Brain pericyte (primary cell): ENCODE results near the gene BFAR.
"Not testable (repeated sequence)": the region's sequence is repeated elsewhere in the genome, so short reads cannot be mapped to it uniquely, and the experiment has no call there.

ENCODE experiments used
- DNase-seq: peaks from one replicate; pipeline ENCODE4 v3.0.0-alpha.2; 2012; ENCODE audit warnings: low read depth, low spot score

The BFAR gene

DNA sequence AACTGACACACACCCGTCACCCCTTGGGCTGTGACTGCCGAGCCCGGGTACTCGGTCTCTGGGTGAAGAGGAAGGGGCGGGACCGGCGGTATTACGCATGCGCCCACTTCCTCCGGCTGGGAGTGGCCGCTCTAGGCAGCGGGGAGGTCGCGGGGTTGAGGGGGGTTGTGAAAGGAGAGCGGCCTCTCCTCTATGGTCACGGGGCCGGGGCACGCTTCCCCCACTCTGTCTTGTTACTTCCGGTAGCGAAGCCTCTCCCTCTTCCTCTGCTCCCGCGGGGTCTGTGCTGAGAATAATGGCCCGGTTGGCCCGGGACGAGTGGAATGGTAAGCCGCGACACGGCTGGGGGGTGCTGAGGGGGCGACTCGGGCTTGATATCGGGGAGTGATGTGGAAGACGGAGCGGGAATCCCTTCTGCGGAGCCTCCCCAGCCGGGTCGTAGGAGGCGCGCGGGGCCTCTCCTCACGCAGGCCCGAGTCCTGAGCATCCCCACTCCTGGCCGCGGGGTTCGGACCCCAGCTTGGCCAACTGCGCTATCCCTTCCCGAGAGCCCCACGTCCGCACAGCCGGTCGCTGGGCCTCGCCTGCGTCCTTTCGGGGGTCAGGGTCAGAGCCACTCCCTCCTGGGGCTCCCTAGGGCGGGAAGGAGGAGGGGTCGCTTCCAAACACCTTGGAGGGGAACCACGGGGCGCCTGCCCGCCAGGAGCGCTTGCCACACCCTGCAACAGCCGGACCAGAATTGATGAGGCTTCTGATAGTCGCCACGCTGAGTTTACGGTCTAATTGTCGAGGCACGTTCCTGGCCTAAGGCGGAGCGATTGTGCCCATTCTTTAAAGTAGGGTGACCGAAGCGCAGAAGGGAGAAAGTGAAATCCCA, at the start of gene BFAR:
TSS of gene BFAR (plus strand) at position 259 of the 877 bp plus-strand sequence. CDS start 11,396 bp downstream, outside the sequence.
- peak; percentile 88 for DNase-seq

GRCh38 chr16:14585287-14585686, 47.5 kb upstream of the BFAR start:
- DNase-seq: no peak

DNA sequence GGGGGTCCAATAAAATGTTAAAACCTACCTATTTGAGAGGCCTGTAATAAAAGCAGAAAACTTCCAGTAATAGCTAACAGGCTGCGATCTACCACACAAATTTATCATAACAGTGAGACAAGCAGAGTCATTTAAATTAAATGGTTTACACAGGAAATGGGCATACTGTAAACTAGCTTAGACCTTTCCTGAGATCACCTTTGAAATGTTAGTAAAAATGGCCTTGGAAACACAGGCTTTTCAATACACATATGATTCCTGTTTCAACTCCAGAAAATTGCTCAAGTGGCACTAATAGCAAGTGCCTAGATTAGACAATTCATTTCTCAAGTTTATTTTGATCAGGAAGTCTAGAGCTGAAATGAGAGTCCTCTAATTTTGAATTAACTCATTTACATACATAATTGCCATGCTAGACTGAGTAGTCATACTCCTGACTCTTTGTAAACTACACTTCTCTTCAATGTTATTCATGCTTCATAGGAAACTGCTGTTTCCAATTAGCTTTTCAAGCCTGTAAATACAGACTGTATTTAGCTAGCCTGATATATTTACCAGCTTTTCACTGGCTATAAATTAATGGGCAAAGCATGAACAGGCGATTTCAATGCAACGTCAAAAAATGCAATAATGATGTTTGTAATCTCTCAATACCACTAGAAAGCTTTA, 46.0 kb upstream of the BFAR start:
- no peak for DNase-seq

- no peak for DNase-seq
Observed at GRCh38 chr16:14600164-14600563, 32.6 kb upstream of the BFAR start.

DNA sequence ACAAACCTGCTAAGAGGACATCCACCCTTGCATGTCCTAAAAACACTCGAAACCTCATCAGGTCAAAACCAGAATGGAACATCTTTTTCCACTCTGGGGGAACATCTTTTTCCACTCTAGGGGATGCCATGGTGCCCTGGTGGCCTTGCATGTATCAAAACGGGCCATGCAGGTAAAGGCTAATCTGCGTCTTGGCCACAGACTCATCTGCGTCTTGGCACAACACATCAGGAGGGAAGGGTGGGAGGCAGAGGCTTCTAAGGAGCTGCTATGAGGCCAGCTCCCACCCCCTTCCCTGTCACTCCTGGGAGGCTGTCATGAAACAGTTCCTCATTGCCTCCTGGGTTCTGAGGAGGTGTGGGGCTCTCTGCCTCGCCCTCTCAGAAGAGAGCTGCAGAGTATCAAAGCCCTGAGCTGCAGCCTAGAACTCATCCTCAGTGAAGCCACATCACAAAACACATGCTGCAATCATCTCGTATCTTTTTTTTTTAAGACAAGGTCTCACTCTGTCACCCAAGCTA, 30.2 kb upstream of the BFAR start:
- DNase-seq: no peak

DNA sequence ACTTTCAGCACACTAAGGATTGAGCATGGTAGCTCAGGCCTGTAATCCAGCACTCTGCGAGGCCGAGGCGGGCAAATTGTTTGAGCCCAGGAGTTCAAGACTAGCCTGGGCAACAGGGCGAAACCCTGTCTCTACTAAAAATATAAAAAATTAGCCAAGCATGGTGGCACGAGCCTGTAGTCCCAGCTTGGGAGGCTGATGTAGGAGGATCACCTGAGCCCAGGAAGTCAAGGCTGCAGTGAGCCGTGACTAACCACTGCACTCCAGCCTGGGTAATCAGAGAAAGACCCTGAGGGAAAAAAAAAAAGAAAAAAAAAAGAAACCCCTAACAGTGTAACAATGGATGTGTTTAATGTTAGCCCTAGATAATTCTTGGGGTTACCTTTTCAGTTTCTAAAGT, 26.6 kb upstream of the BFAR start:
- no peak for DNase-seq

- DNase-seq: no peak
Observed at GRCh38 chr16:14608111-14608566, 24.6 kb upstream of the BFAR start.

GRCh38 chr16:14608604-14609003, 24.1 kb upstream of the BFAR start:
- no peak for DNase-seq

- DNase-seq: no peak
Observed at GRCh38 chr16:14609716-14610115, 23.0 kb upstream of the BFAR start.

GRCh38 chr16:14611660-14612059, 21.1 kb upstream of the BFAR start:
- DNase-seq: no peak

- DNase-seq: no peak
Observed at GRCh38 chr16:14613991-14614390, 18.8 kb upstream of the BFAR start.

GRCh38 chr16:14616280-14616679, 16.5 kb upstream of the BFAR start:
- no peak for DNase-seq

GRCh38 chr16:14618566-14618965, 14.2 kb upstream of the BFAR start:
- DNase-seq: no peak

- DNase-seq: no peak
Observed at GRCh38 chr16:14627078-14627477, 5.7 kb upstream of the BFAR start.

- DNase-seq: no peak
Observed at GRCh38 chr16:14628806-14629611, 3.7 kb upstream of the BFAR start.

GRCh38 chr16:14629612-14629918, 3.2 kb upstream of the BFAR start:
- no peak for DNase-seq

DNA sequence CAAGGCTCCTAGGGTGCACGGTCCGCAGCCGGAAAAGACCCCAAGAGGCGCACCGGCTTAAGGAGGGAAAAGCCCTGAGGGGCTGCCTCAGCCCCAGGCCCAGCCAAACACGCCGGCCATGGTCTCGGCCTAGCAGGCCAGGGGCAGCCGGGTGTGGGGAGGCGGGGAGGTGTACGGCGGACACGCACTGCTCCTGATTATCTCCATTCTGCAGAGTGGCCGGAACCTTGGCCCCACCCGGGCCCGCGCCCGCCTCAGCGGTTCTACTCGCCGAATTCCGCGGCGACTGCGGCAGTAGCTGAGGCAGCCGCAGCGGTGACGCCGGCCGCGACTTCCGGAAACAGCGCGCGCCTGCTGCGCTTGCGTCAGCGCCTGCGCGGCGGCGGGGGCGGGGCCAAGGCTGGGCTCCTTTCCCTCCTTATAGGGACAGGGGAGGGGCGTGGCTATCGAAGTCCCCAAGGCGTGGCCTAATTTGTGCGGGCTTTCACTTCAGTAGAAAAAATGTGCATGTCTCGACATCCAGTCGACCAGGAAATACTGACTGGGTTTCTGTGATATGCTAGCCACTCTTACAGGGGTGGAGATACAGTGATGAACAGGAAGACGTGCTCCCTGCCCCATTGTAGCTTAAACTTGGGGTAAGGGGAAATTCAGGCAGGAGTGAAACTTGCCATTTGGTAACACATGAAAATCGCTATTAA, 2.7 kb upstream of the BFAR start, which contains the start of gene PARN:
TSS of gene PARN (minus strand) at position 342 of the 701 bp plus-strand sequence. CDS start at position 207, 135 bp downstream.
- peak; percentile 80 for DNase-seq

- not testable (repeated sequence) for DNase-seq
Observed at GRCh38 chr16:14630620-14631330, 2.0 kb upstream of the BFAR start.

DNA sequence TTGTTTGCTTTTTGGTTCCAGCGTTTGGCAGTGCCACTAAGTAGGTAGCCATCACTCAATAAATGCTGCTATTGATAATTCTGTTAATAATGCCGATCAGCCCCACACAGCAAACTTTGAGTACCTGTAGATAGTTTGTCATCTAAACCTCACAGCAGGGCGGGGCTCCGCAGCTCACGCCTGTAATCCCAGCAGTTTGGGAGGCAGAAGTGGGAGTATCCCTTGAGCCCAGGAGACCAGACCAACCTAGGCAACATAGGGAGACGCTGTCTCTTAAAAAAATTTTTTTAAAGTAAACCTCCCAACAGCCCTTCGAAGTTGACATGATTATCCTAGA, 1.6 kb downstream of the BFAR start:
- DNase-seq: no peak

GRCh38 chr16:14635395-14636165, 2.8 kb downstream of the BFAR start:
- no peak for DNase-seq
